GM12878 (cell line): Measurements from ENCODE around the gene RAI14. TPM values are rescaled to one million over a fixed set of nuclear protein-coding genes. Genes with fewer than 3 reads are reported as not detected.

ENCODE experiments used
- ATAC-seq: fragments of 200-7000 bp; cut with Tn5 transposase; 3 replicates; pipeline ENCODE4 v1.9.1; 2020; ENCODE audit warnings: mild to moderate bottlenecking, moderate library complexity
- BruUV-seq: library from RNA; stranded (reverse); fragments of 400-500 nt; replicated peaks from 2 replicates; lab custom pipeline; 2021; lab: Mats Ljungman, UMichigan
- CTCF ChIA-PET: fragments of 300-600 bp; sonication (Branson Sonifier 250); formaldehyde crosslinking; extraction: SDS; loops from one replicate; lab custom pipeline; 2021; ENCODE audit warnings: inconsistent platforms; lab: Yijun Ruan, JAX
- POLR2A ChIA-PET: fragments of 350-600 bp; formaldehyde crosslinking; extraction: SDS; loops from one replicate; lab custom pipeline; 2021; ENCODE audit warnings: inconsistent platforms; lab: Charles Lee
- RAD21 ChIA-PET: fragments of 300-600 bp; sonication (Branson Sonifier 250); formaldehyde crosslinking; loops from one replicate; lab custom pipeline; 2023; ENCODE audit warnings: antibody characterized with exemption; ENCODE audit not compliant: unreplicated experiment; lab: Charles Lee
- SMC1A ChIA-PET: fragments of 300-600 bp; sonication (Branson Sonifier 250); formaldehyde crosslinking; loops from one replicate; lab custom pipeline; 2023; ENCODE audit not compliant: unreplicated experiment, uncharacterized antibody; lab: Charles Lee
- DNase-seq: peaks from one replicate; pipeline ENCODE4 v3.0.0-alpha.2; 2011; ENCODE audit warnings: low read depth, low spot score
- FAIRE-seq: peaks from 3 replicates; lab custom pipeline; 2011; peaks lifted over from hg19 to GRCh38; lab: Jason Lieb, UNC
- H2AFZ ChIP-seq: 2 replicates; pipeline ENCODE4 v1.6.0; 2011; ENCODE audit warnings: low read depth, low read length, control low read depth; ENCODE audit not compliant: control insufficient read depth
- H3K27ac ChIP-seq: 2 replicates; pipeline ENCODE4 v1.5.1; 2011; ENCODE audit warnings: control low read depth; ENCODE audit not compliant: control insufficient read depth, insufficient read depth
- H3K27me3 ChIP-seq, 2 experiments: replicated peaks in 1 of 2; 2 replicates each; pipeline versions ENCODE4 v1.6.0 to v1.6.1; 2011; ENCODE audit warnings: low read length in 1 of 2; ENCODE audit not compliant: control insufficient read depth in 2 of 2, insufficient read depth in 2 of 2
- H3K36me3 ChIP-seq, 2 experiments: 2 replicates each; pipeline ENCODE4 v1.5.1; 2011; ENCODE audit warnings: low read length in 1 of 2; ENCODE audit not compliant: control insufficient read depth in 2 of 2, insufficient read depth in 2 of 2
- H3K4me1 ChIP-seq: 2 replicates; pipeline ENCODE4 v1.6.1; 2011; ENCODE audit warnings: mild to moderate bottlenecking, low read length, moderate library complexity, mixed read lengths; ENCODE audit not compliant: control insufficient read depth, insufficient read depth
- H3K4me2 ChIP-seq: 2 replicates; pipeline ENCODE4 v1.6.0; 2011; ENCODE audit warnings: control low read depth; ENCODE audit not compliant: control insufficient read depth, insufficient read depth
- H3K4me3 ChIP-seq: fragments of 200-600 bp; sonication (generic); 2 replicates; pipeline ENCODE4 v1.5.1; 2016
- H3K79me2 ChIP-seq: 2 replicates; pipeline ENCODE4 v1.6.0; 2011; ENCODE audit warnings: low read length; ENCODE audit not compliant: control insufficient read depth, insufficient read depth
- H3K9ac ChIP-seq: 2 replicates; pipeline ENCODE4 v1.8.0; 2011; ENCODE audit warnings: low read length, control low read depth, mixed read lengths; ENCODE audit not compliant: control insufficient read depth, insufficient read depth
- H3K9me3 ChIP-seq: replicated peaks from 3 replicates; pipeline ENCODE4 v1.5.1; 2011; ENCODE audit warnings: mild to moderate bottlenecking, low read length; ENCODE audit not compliant: control insufficient read depth, insufficient read depth
- H4K20me1 ChIP-seq: 2 replicates; pipeline ENCODE4 v1.6.0; 2011; ENCODE audit not compliant: control insufficient read depth, insufficient read depth
- BMI1 ChIP-seq: fragments of 450-650 bp; IDR thresholded peaks from 2 replicates; pipeline ENCODE4 v1.6.1; 2016; ENCODE audit warnings: mild to moderate bottlenecking, moderate library complexity, borderline replicate concordance
- EP300 ChIP-seq, 2 experiments: fragments of 150-350 bp in 1 of 2; IDR thresholded peaks; 2 replicates each; pipeline ENCODE4 v1.6.1; 2011 to 2012; ENCODE audit warnings: low read depth in 2 of 2, low read length in 2 of 2, borderline replicate concordance in 1 of 2, improper control_type of control experiment in 1 of 2, inconsistent platforms in 1 of 2; ENCODE audit not compliant: control insufficient read depth in 1 of 2
- ESRRA ChIP-seq: IDR thresholded peaks from 2 replicates; pipeline ENCODE4 v1.6.1; 2012; ENCODE audit warnings: mild to moderate bottlenecking, low read length, improper control_type of control experiment
- FOXM1 ChIP-seq: IDR thresholded peaks from 2 replicates; pipeline ENCODE4 v1.6.1; 2012; ENCODE audit warnings: low read depth, mild to moderate bottlenecking, inconsistent platforms, low read length, moderate library complexity
- KAT2A ChIP-seq: conservative IDR thresholded peaks from 2 replicates; pipeline ENCODE4 v1.6.1; 2011; ENCODE audit warnings: low read depth, low read length; ENCODE audit not compliant: control insufficient read depth
- NFYB ChIP-seq: IDR thresholded peaks from 2 replicates; pipeline ENCODE4 v1.6.1; 2011; ENCODE audit warnings: low read depth, mild to moderate bottlenecking, low read length, improper control_type of control experiment, moderate library complexity; ENCODE audit not compliant: insufficient read depth
- POLR2AphosphoS5 ChIP-seq: IDR thresholded peaks from 2 replicates; pipeline ENCODE4 v1.6.1; 2011; ENCODE audit warnings: mild to moderate bottlenecking, low read length, inconsistent platforms
- ZNF217 ChIP-seq: fragments of 450-650 bp; IDR thresholded peaks from 2 replicates; pipeline ENCODE4 v1.6.1; 2017; ENCODE audit warnings: antibody characterized with exemption, mild to moderate bottlenecking
- WGBS: methylation state at CpG from one replicate; pipeline ENCODE4 v1.1.6; 2016; ENCODE audit warnings: low lambda C conversion rate; ENCODE audit not compliant: insufficient replicate concordance, insufficient coverage; ENCODE audit errors: missing lambda C conversion rate; 5-methylcytosine and 5-hydroxymethylcytosine counted together
- in situ Hi-C: fragments of 300-500 bp; cut with MboI; formaldehyde crosslinking; loops from 9 replicates; pipeline ENCODE4 v1.14.3; 2018; ENCODE audit warnings: mixed read lengths
- intact Hi-C: fragments of 100-400 bp; cut with micrococcal nuclease; formaldehyde crosslinking; loops from one replicate; pipeline ENCODE4 v1.14.2; 2022; ENCODE audit not compliant: unreplicated experiment
- polyA plus RNA-seq, 11 experiments: library from polyadenylated mRNA; depleted of rRNA in 4 of 11; unstranded in 6 of 11; stranded (reverse) in 5 of 11; fragments of >200 nt; fragmentation: Nextera tagmentation in 4 of 11; fragmentation: Illumina TruSeq in 1 of 11; extraction: Ambion mirVana in 4 of 11; extraction: Trizol in 1 of 11; gene quantifications; 1 replicate in 1 of 11; 2 replicates in 10 of 11; pipeline versions ENCODE4 v1.2.1 to v1.2.3, GENCODE V29; 2011 to 2016; ENCODE audit warnings: inconsistent platforms in 2 of 11, missing spikeins in 2 of 11, low read depth in 1 of 11
- total RNA-seq, 4 experiments: library from RNA; depleted of rRNA in 3 of 4; stranded (reverse); fragments of >200 nt in 3 of 4; fragmentation: Illumina TruSeq in 1 of 4; extraction: Trizol in 1 of 4; gene quantifications; 2 replicates each; pipeline versions ENCODE4 v1.2.1 to v1.2.3, GENCODE V29; 2013 to 2021
- TF ChIP-seq, protein P1 (sequence below): IDR thresholded peaks from 2 replicates; pipeline ENCODE4 v1.6.1; 2011; ENCODE audit warnings: low read depth, mild to moderate bottlenecking, low read length, moderate library complexity, borderline replicate concordance; ENCODE audit errors: extremely low read depth
- TF ChIP-seq, protein P2 (sequence below): IDR thresholded peaks from 2 replicates; pipeline ENCODE4 v1.6.1; 2011; ENCODE audit warnings: borderline replicate concordance, low read depth, mild to moderate bottlenecking, moderate library complexity, mixed read lengths, low read length; ENCODE audit not compliant: insufficient read depth; ENCODE audit errors: extremely low read length
- TF ChIP-seq, protein P3 (sequence below): fragments of 450-650 bp; IDR thresholded peaks from 2 replicates; pipeline ENCODE4 v1.6.1; 2017; ENCODE audit warnings: borderline replicate concordance
- TF ChIP-seq, protein P4 (sequence below): IDR thresholded peaks from 2 replicates; pipeline ENCODE4 v1.6.1; 2012; ENCODE audit warnings: low read length, inconsistent platforms

The RAI14 gene
- total and polyA plus RNA-seq, 10 of the 15 experiments (the other 5 are each of a cell fraction or from before 2014, with no cell fraction given) = 0.18 to 4.6 (median 1.9) TPM

DNA sequence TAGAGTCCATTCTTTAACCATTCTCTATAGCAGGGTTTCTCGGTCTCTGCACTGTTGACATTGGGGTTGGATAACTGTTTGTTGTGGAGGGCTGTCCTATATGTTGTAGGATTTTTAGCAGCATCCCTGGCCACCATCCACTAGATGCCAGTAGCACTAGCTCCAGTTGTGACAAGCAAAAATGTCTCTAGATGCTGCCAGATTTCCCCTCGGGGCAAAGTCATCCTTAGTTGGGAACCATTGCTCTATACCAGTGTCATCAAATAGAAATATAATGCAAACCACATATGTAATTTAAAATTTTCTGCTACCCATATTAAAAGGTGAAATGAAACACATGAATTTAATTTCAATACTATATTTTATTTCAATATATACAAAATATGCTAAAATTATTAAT lies 185.7 kb downstream of the RAI14 start:
- ATAC-seq (no peak), DNase-seq (no peak), FAIRE-seq (no peak)
- CTCF ChIA-PET = no interaction called here
- Histone ChIP-seq H3K9me3 (no peaks in the 10 kb centered on the region), H3K27me3 (no peaks in the 10 kb centered on the region), H3K4me3 (no peak overlapping the region), H3K4me2 (no peak overlapping the region), H3K9ac (no peak overlapping the region), H3K79me2 (no peaks in the 10 kb centered on the region), H3K36me3 (no peaks in the 10 kb centered on the region), H2AFZ (no peak overlapping the region), H4K20me1 (no peaks in the 10 kb centered on the region), H3K27ac (no peak overlapping the region), H3K4me1 (peaks cover 5% of the 10 kb centered on the region)
- intact Hi-C loops (no loop called here), in situ Hi-C loops (no loop called here)
- POLR2A ChIA-PET = no interaction called here
- TF ChIP-seq, protein P1, sequence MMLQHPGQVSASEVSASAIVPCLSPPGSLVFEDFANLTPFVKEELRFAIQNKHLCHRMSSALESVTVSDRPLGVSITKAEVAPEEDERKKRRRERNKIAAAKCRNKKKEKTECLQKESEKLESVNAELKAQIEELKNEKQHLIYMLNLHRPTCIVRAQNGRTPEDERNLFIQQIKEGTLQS = no peak
- TF ChIP-seq, protein P2, sequence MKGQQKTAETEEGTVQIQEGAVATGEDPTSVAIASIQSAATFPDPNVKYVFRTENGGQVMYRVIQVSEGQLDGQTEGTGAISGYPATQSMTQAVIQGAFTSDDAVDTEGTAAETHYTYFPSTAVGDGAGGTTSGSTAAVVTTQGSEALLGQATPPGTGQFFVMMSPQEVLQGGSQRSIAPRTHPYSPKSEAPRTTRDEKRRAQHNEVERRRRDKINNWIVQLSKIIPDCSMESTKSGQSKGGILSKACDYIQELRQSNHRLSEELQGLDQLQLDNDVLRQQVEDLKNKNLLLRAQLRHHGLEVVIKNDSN = no peak
- TF ChIP-seq NFYB = no peak
- TF ChIP-seq ZNF217 = no peak
- no peak for TF ChIP-seq BMI1
- no peak for TF ChIP-seq ESRRA
- no peak for TF ChIP-seq FOXM1
- TF ChIP-seq, protein P3, sequence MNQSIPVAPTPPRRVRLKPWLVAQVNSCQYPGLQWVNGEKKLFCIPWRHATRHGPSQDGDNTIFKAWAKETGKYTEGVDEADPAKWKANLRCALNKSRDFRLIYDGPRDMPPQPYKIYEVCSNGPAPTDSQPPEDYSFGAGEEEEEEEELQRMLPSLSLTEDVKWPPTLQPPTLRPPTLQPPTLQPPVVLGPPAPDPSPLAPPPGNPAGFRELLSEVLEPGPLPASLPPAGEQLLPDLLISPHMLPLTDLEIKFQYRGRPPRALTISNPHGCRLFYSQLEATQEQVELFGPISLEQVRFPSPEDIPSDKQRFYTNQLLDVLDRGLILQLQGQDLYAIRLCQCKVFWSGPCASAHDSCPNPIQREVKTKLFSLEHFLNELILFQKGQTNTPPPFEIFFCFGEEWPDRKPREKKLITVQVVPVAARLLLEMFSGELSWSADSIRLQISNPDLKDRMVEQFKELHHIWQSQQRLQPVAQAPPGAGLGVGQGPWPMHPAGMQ = no peak
- TF ChIP-seq KAT2A = no peak
- no peak for TF ChIP-seq POLR2AphosphoS5
- TF ChIP-seq, protein P4, sequence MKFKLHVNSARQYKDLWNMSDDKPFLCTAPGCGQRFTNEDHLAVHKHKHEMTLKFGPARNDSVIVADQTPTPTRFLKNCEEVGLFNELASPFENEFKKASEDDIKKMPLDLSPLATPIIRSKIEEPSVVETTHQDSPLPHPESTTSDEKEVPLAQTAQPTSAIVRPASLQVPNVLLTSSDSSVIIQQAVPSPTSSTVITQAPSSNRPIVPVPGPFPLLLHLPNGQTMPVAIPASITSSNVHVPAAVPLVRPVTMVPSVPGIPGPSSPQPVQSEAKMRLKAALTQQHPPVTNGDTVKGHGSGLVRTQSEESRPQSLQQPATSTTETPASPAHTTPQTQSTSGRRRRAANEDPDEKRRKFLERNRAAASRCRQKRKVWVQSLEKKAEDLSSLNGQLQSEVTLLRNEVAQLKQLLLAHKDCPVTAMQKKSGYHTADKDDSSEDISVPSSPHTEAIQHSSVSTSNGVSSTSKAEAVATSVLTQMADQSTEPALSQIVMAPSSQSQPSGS = no peak
- TF ChIP-seq EP300 (IDR thresholded peaks at IDR 0.05; ENCODE audit: borderline replicate concordance in 1 of 2, control insufficient read depth in 1 of 2, low read depth in 2 of 2, low read length in 2 of 2) = no peak
- RAD21 ChIA-PET = no interaction called here
- 56% methylated on average over 2 of the region's 2 CpGs for WGBS
- SMC1A ChIA-PET = no interaction called here
- no TSS peak for BruUV-seq
